Measurements from ENCODE around the gene ARHGAP24. TPM values are rescaled to one million over a fixed set of nuclear protein-coding genes. Genes with fewer than 3 reads are reported as not detected.

The ARHGAP24 gene
- total and polyA plus RNA-seq, 2 experiments from 2014 or later, result 0.21 to 0.36 TPM

- TF ChIP-seq CTCF (conservative IDR thresholded peaks at IDR 0.05; ENCODE audit: low read depth in 2 of 2) (no peak), ZNF331 (CRISPR knock-in tag; IDR thresholded peaks at IDR 0.05; ENCODE audit: low read depth) (no peak), EZH2 (IDR thresholded peaks at IDR 0.05; ENCODE audit: low read depth, unreplicated experiment) (no peak)
Observed at GRCh38 chr4:85508654-85509053, 33.7 kb downstream of the ARHGAP24 start (continued).

DNA sequence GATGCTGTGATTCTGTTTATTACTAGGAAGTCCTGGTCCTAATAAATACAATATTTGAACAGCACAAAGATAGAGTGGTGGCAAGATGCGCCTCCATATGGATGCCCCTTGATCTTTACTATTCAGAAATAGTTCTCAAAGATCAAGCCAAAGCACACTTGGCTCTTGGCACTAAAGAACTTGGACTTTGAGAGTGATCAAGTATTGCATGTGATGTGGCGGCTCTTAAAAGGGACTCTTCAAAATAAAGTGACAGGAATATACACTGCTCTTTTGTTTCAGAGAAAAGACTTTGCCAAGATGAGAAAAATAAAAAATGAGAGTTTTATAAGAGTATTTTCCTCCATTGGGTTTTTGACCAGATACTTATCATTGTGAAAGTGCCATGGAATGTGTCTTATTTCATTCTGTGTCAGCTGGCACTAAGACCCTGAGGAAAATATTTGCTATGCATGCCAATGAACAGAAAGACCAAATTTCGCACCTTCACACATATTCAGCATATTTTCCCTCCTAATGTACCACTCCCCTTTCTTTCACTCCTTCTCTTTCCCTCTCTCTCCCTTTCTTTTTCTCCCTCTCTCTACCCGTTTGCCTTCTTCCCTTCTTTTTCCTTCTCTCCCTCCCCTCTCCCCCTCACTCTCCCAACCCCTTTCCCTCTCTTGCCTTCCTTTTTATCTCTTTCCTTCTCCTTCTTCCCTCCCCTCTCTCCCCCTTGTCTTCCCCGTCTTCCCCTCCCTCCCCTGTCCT lies 35.1 kb downstream of the ARHGAP24 start:
- H3K4me2 ChIP-seq, result no peak overlapping the region
- H3K4me3 Mint-ChIP-seq, result no peak overlapping the region
- peaks cover 2% of the 10 kb centered on the region; the same call in 1 of the 3 replicates for H3K4me1 Mint-ChIP-seq
- no peak for TF ChIP-seq REST (IDR thresholded peaks at IDR 0.05; ENCODE audit: unreplicated experiment)
- TF ChIP-seq ZNF114 (CRISPR knock-in tag; IDR thresholded peaks at IDR 0.05), result no peak
- TF ChIP-seq, protein P1, sequence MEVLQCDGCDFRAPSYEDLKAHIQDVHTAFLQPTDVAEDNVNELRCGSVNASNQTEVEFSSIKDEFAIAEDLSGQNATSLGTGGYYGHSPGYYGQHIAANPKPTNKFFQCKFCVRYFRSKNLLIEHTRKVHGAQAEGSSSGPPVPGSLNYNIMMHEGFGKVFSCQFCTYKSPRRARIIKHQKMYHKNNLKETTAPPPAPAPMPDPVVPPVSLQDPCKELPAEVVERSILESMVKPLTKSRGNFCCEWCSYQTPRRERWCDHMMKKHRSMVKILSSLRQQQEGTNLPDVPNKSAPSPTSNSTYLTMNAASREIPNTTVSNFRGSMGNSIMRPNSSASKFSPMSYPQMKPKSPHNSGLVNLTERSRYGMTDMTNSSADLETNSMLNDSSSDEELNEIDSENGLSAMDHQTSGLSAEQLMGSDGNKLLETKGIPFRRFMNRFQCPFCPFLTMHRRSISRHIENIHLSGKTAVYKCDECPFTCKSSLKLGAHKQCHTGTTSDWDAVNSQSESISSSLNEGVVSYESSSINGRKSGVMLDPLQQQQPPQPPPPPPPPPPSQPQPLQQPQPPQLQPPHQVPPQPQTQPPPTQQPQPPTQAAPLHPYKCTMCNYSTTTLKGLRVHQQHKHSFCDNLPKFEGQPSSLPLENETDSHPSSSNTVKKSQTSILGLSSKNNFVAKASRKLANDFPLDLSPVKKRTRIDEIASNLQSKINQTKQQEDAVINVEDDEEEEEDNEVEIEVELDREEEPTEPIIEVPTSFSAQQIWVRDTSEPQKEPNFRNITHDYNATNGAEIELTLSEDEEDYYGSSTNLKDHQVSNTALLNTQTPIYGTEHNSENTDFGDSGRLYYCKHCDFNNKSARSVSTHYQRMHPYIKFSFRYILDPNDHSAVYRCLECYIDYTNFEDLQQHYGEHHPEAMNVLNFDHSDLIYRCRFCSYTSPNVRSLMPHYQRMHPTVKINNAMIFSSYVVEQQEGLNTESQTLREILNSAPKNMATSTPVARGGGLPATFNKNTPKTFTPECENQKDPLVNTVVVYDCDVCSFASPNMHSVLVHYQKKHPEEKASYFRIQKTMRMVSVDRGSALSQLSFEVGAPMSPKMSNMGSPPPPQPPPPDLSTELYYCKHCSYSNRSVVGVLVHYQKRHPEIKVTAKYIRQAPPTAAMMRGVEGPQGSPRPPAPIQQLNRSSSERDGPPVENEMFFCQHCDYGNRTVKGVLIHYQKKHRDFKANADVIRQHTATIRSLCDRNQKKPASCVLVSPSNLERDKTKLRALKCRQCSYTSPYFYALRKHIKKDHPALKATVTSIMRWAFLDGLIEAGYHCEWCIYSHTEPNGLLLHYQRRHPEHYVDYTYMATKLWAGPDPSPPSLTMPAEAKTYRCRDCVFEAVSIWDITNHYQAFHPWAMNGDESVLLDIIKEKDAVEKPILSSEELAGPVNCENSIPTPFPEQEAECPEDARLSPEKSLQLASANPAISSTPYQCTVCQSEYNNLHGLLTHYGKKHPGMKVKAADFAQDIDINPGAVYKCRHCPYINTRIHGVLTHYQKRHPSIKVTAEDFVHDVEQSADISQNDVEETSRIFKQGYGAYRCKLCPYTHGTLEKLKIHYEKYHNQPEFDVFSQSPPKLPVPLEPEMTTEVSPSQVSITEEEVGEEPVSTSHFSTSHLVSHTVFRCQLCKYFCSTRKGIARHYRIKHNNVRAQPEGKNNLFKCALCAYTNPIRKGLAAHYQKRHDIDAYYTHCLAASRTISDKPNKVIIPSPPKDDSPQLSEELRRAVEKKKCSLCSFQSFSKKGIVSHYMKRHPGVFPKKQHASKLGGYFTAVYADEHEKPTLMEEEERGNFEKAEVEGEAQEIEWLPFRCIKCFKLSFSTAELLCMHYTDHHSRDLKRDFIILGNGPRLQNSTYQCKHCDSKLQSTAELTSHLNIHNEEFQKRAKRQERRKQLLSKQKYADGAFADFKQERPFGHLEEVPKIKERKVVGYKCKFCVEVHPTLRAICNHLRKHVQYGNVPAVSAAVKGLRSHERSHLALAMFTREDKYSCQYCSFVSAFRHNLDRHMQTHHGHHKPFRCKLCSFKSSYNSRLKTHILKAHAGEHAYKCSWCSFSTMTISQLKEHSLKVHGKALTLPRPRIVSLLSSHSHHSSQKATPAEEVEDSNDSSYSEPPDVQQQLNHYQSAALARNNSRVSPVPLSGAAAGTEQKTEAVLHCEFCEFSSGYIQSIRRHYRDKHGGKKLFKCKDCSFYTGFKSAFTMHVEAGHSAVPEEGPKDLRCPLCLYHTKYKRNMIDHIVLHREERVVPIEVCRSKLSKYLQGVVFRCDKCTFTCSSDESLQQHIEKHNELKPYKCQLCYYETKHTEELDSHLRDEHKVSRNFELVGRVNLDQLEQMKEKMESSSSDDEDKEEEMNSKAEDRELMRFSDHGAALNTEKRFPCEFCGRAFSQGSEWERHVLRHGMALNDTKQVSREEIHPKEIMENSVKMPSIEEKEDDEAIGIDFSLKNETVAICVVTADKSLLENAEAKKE (CRISPR knock-in tag; IDR thresholded peaks at IDR 0.05), result no peak
- TF ChIP-seq EZH2phosphoT487 (IDR thresholded peaks at IDR 0.05; ENCODE audit: unreplicated experiment), result no peak
- TF ChIP-seq STAT1 (IDR thresholded peaks at IDR 0.05; ENCODE audit: unreplicated experiment), result no peak
- TF ChIP-seq EZH2 (IDR thresholded peaks at IDR 0.05; ENCODE audit: low read depth, unreplicated experiment), result no peak
- TF ChIP-seq JUNB (IDR thresholded peaks at IDR 0.05; ENCODE audit: unreplicated experiment), result no peak
- no peak for TF ChIP-seq CTCF (conservative IDR thresholded peaks at IDR 0.05; ENCODE audit: low read depth in 2 of 2)
- TF ChIP-seq NANOG (IDR thresholded peaks at IDR 0.05; ENCODE audit: borderline replicate concordance), result no peak
- no peaks in the 10 kb centered on the region for H3K36me3 ChIP-seq (ENCODE audit: insufficient read depth)
- peak overlapping the region; percentile 76 for H2AFZ ChIP-seq
- H3K27me3 Mint-ChIP-seq (ENCODE audit: insufficient read depth, low read depth, poor library complexity), result peaks cover 3% of the 10 kb centered on the region
- H3K36me3 Mint-ChIP-seq (ENCODE audit: low read depth), result no peaks in the 10 kb centered on the region
- H3K27ac ChIP-seq (ENCODE audit: low read depth), result no peak overlapping the region
- H3K79me2 ChIP-seq (replicated peaks; ENCODE audit: insufficient read depth), result no peaks in the 10 kb centered on the region
- ATAC-seq, result no peak
- no peaks in the 10 kb centered on the region for H3F3A ChIP-seq (replicated peaks; ENCODE audit: low read depth)
- 0 out of 2 replicates have a peak, but pooled peaks cover 4% of the 10 kb centered on the region for H3K9me2 ChIP-seq (ENCODE audit: insufficient read depth)
- H3K4me3 ChIP-seq, result no peak overlapping the region
- no peaks in the 10 kb centered on the region for H4K20me1 ChIP-seq (replicated peaks; ENCODE audit: insufficient read depth)
- no peak overlapping the region for H3K27ac Mint-ChIP-seq
- no peak for DNase-seq (ENCODE audit: low spot score)
- peaks cover 3% of the 10 kb centered on the region; the same call in 2 of the 3 replicates for H3K9me3 Mint-ChIP-seq
- H3K4me1 ChIP-seq (ENCODE audit: insufficient read depth), result no peaks in the 10 kb centered on the region
- H3K27me3 ChIP-seq (ENCODE audit: insufficient read depth), result no peaks in the 10 kb centered on the region
